IPS-18c (cell line): ENCODE data around the gene SAPCD1.

Experiments
- H3K4me3 ChIP-seq: 2 replicates; pipeline ENCODE4 v1.7.0; 2013; ENCODE audit warnings: low read depth, mild to moderate bottlenecking, low read length, moderate library complexity; ENCODE audit not compliant: insufficient read depth
- H3K9me3 ChIP-seq: one replicate; pipeline ENCODE4 v1.6.1; 2013; ENCODE audit warnings: mild to moderate bottlenecking, low read length, moderate library complexity; ENCODE audit not compliant: control insufficient read depth, insufficient read depth

Gene SAPCD1

GRCh38 chr6:31767096-31767645 is 4.7 kb downstream of the SAPCD1 start:
- no peak overlapping the region for H3K4me3 ChIP-seq
- H3K9me3 ChIP-seq = no peaks in the 10 kb centered on the region

- Histone ChIP-seq H3K4me3 (no peak overlapping the region), H3K9me3 (no peaks in the 10 kb centered on the region)
These were observed 6.2 kb downstream of the SAPCD1 start for GRCh38 chr6:31768363-31769257.

- Histone ChIP-seq H3K9me3 (no peaks in the 10 kb centered on the region), H3K4me3 (no peak overlapping the region)
These were observed 7.4 kb downstream of the SAPCD1 start for GRCh38 chr6:31769684-31770371.

- H3K4me3 ChIP-seq = no peak overlapping the region
- H3K9me3 ChIP-seq = no peaks in the 10 kb centered on the region
These were observed 8.4 kb downstream of the SAPCD1 start for GRCh38 chr6:31770860-31771259.

- H3K4me3 ChIP-seq = no peak overlapping the region
- no peaks in the 10 kb centered on the region for H3K9me3 ChIP-seq
These were observed 9.5 kb downstream of the SAPCD1 start for GRCh38 chr6:31771992-31772358.

GRCh38 chr6:31775184-31775583 is 12.7 kb downstream of the SAPCD1 start:
- Histone ChIP-seq H3K9me3 (no peaks in the 10 kb centered on the region), H3K4me3 (no peak overlapping the region)

- Histone ChIP-seq H3K4me3 (no peak overlapping the region), H3K9me3 (no peaks in the 10 kb centered on the region)
These were observed 13.4 kb downstream of the SAPCD1 start for GRCh38 chr6:31775633-31776484.

- Histone ChIP-seq H3K9me3 (no peaks in the 10 kb centered on the region), H3K4me3 (no peak overlapping the region)
These were observed 14.1 kb downstream of the SAPCD1 start for GRCh38 chr6:31776485-31776988.

- Histone ChIP-seq H3K4me3 (no peak within 1 kb of the TSS; the same call in 1 of the 2 replicates), H3K9me3 (no peaks in the 10 kb centered on the region)
These were observed 14.7 kb downstream of the SAPCD1 start, which contains the start of gene VWA7 for GRCh38 chr6:31776989-31777666. Gene VWA7, minus strand, starts transcription at chr6:31777328. Its CDS starts 549 bp downstream, at chr6:31776779.

GRCh38 chr6:31777667-31778050 is 15.2 kb downstream of the SAPCD1 start:
- Histone ChIP-seq H3K4me3 (no peak overlapping the region), H3K9me3 (no peaks in the 10 kb centered on the region)

GRCh38 chr6:31778193-31778592 is 15.7 kb downstream of the SAPCD1 start:
- no peaks in the 10 kb centered on the region for H3K9me3 ChIP-seq

GRCh38 chr6:31778999-31779885 is 16.8 kb downstream of the SAPCD1 start:
- Histone ChIP-seq H3K4me3 (no peak overlapping the region), H3K9me3 (no peaks in the 10 kb centered on the region)

More at GRCh38 chr6:31778193-31778592, 15.7 kb downstream of the SAPCD1 start:
- no peak overlapping the region for H3K4me3 ChIP-seq

- Histone ChIP-seq H3K4me3 (no peak overlapping the region), H3K9me3 (no peaks in the 10 kb centered on the region)
These were observed 17.5 kb downstream of the SAPCD1 start for GRCh38 chr6:31779908-31780307.

- Histone ChIP-seq H3K9me3 (no peaks in the 10 kb centered on the region), H3K4me3 (no peak overlapping the region)
These were observed 18.2 kb downstream of the SAPCD1 start for GRCh38 chr6:31780507-31781243.
